ENCODE results near the gene PRPF8. TPM values are rescaled to one million over a fixed set of nuclear protein-coding genes. Genes with fewer than 3 reads are reported as not detected.

Gene PRPF8
- total RNA-seq, 4 donors from 2014 or later, result 186 to 341 (median 220) TPM

- no peaks in the 10 kb centered on the region for H3K36me3 ChIP-seq
- WGBS, result 85% methylated on average over 6 of the region's 6 CpGs
- H3K27me3 ChIP-seq, result no peaks in the 10 kb centered on the region
- TF ChIP-seq POLR2AphosphoS5 (IDR thresholded peaks at IDR 0.05) (no peak), POLR2A (IDR thresholded peaks at IDR 0.05) (no peak), CTCF (IDR thresholded peaks at IDR 0.05) (no peak), EP300 (IDR thresholded peaks at IDR 0.05) (no peak)
- no peak for DNase-seq (ENCODE audit: low spot score in 2 of 2)
- no peak overlapping the region for H3K27ac ChIP-seq
- no peak overlapping the region for H3K4me3 ChIP-seq
- H3K9me3 ChIP-seq, result no peaks in the 10 kb centered on the region
- peaks cover 48% of the 10 kb centered on the region for H3K4me1 ChIP-seq
These were observed 59.1 kb downstream of the PRPF8 start for GRCh38 chr17:1625581-1625980.

GRCh38 chr17:1625053-1625452 is 59.6 kb downstream of the PRPF8 start:
- 88% methylated on average over 9 of the region's 14 CpGs for WGBS
- Histone ChIP-seq H3K27ac (no peak overlapping the region), H3K27me3 (no peaks in the 10 kb centered on the region), H3K9me3 (no peaks in the 10 kb centered on the region), H3K4me3 (no peak overlapping the region), H3K36me3 (no peaks in the 10 kb centered on the region), H3K4me1 (peaks cover 50% of the 10 kb centered on the region)
- TF ChIP-seq POLR2A (IDR thresholded peaks at IDR 0.05), result no peak
- no peak for TF ChIP-seq EP300 (IDR thresholded peaks at IDR 0.05)
- no peak for TF ChIP-seq POLR2AphosphoS5 (IDR thresholded peaks at IDR 0.05)
- no peak for TF ChIP-seq CTCF (IDR thresholded peaks at IDR 0.05)
- DNase-seq (ENCODE audit: low spot score in 2 of 2), result no peak

- H3K36me3 ChIP-seq, result no peaks in the 10 kb centered on the region
- no peak for DNase-seq (ENCODE audit: low spot score in 2 of 2)
- no peak overlapping the region for H3K27ac ChIP-seq
- no peaks in the 10 kb centered on the region for H3K27me3 ChIP-seq
- no peak overlapping the region for H3K4me3 ChIP-seq
- no peaks in the 10 kb centered on the region for H3K9me3 ChIP-seq
- no peak for TF ChIP-seq POLR2A (IDR thresholded peaks at IDR 0.05)
- no peak for TF ChIP-seq POLR2AphosphoS5 (IDR thresholded peaks at IDR 0.05)
- no peak for TF ChIP-seq CTCF (IDR thresholded peaks at IDR 0.05)
- no peak for TF ChIP-seq EP300 (IDR thresholded peaks at IDR 0.05)
- H3K4me1 ChIP-seq, result peaks cover 46% of the 10 kb centered on the region
- WGBS, result 86% methylated on average over 12 of the region's 12 CpGs
These were observed 60.0 kb downstream of the PRPF8 start for GRCh38 chr17:1624650-1625049.

GRCh38 chr17:1623057-1623630 is 61.5 kb downstream of the PRPF8 start:
- H3K4me1 ChIP-seq, result peaks cover 34% of the 10 kb centered on the region
- no peaks in the 10 kb centered on the region for H3K27me3 ChIP-seq
- H3K27ac ChIP-seq, result no peak overlapping the region
- no peak for TF ChIP-seq EP300 (IDR thresholded peaks at IDR 0.05)
- TF ChIP-seq POLR2A (IDR thresholded peaks at IDR 0.05), result no peak
- TF ChIP-seq CTCF (IDR thresholded peaks at IDR 0.05), result no peak
- TF ChIP-seq POLR2AphosphoS5 (IDR thresholded peaks at IDR 0.05), result no peak
- no peaks in the 10 kb centered on the region for H3K36me3 ChIP-seq
- WGBS, result 86% methylated on average over 10 of the region's 14 CpGs
- no peak overlapping the region for H3K4me3 ChIP-seq
- H3K9me3 ChIP-seq, result no peaks in the 10 kb centered on the region
- DNase-seq (ENCODE audit: low spot score in 2 of 2), result no peak

GRCh38 chr17:1621273-1621954 is 63.3 kb downstream of the PRPF8 start:
- no peaks in the 10 kb centered on the region for H3K36me3 ChIP-seq
- no peak overlapping the region for H3K27ac ChIP-seq
- no peak overlapping the region for H3K4me3 ChIP-seq
- no peaks in the 10 kb centered on the region for H3K27me3 ChIP-seq
- no peaks in the 10 kb centered on the region for H3K9me3 ChIP-seq
- no peak for TF ChIP-seq POLR2AphosphoS5 (IDR thresholded peaks at IDR 0.05)
- TF ChIP-seq CTCF (IDR thresholded peaks at IDR 0.05), result no peak
- TF ChIP-seq POLR2A (IDR thresholded peaks at IDR 0.05), result no peak
- TF ChIP-seq EP300 (IDR thresholded peaks at IDR 0.05), result no peak
- peaks cover 26% of the 10 kb centered on the region for H3K4me1 ChIP-seq
- no peak for DNase-seq (ENCODE audit: low spot score in 2 of 2)
- WGBS, result 87% methylated on average over 18 of the region's 22 CpGs
